ENCODE results near the gene RNF128. TPM values are rescaled to one million over a fixed set of nuclear protein-coding genes. Genes with fewer than 3 reads are reported as not detected.

Gene RNF128
- polyA plus RNA-seq, 1 of the 3 experiments (the other 2 are of a cell fraction) = not detected

GRCh38 chrX:106748377-106748776 is 21.9 kb downstream of the RNF128 start:
- H3K79me2 ChIP-seq (ENCODE audit: insufficient read depth) = no peaks in the 10 kb centered on the region
- no peaks in the 10 kb centered on the region for H3K4me1 ChIP-seq (ENCODE audit: control insufficient read depth in 1 of 2, insufficient read depth in 2 of 2, low read depth in 1 of 2, low read length in 1 of 2)
- no peaks in the 10 kb centered on the region for H3K9me2 ChIP-seq
- H3F3A ChIP-seq (replicated peaks; ENCODE audit: insufficient read depth) = no peaks in the 10 kb centered on the region
- ChIA-PET POLR2A (no interaction called here), CTCF (no interaction called here)
- no peaks in the 10 kb centered on the region for H3K9me3 ChIP-seq
- H2AFZ ChIP-seq (ENCODE audit: low read depth) = no peak overlapping the region
- H3K27ac ChIP-seq (ENCODE audit: low read depth in 2 of 2, low read length in 1 of 2) = no peak overlapping the region
- no peaks in the 10 kb centered on the region for H4K20me1 ChIP-seq (ENCODE audit: insufficient read depth)
- no peaks in the 10 kb centered on the region for H3K27me3 ChIP-seq (ENCODE audit: insufficient read depth)
- TF ChIP-seq RXRA (IDR thresholded peaks at IDR 0.05; ENCODE audit: borderline replicate concordance, low read depth) (no peak), TEAD4 (IDR thresholded peaks at IDR 0.05; ENCODE audit: borderline replicate concordance, insufficient read depth) (no peak), GATA2 (CRISPR knock-in tag; IDR thresholded peaks at IDR 0.05) (no peak), RAD21 (IDR thresholded peaks at IDR 0.05; ENCODE audit: low read length) (no peak), EP300 (IDR thresholded peaks at IDR 0.05; ENCODE audit: borderline replicate concordance in 1 of 2, low read depth in 1 of 2, low read length in 1 of 2) (no peak), FOXM1 (IDR thresholded peaks at IDR 0.05; ENCODE audit: low read depth) (no peak), JUND (IDR thresholded peaks at IDR 0.05) (no peak), RCOR1 (IDR thresholded peaks at IDR 0.05; ENCODE audit: low read length) (no peak), NFIC (IDR thresholded peaks at IDR 0.05; ENCODE audit: borderline replicate concordance) (no peak), EZH2phosphoT487 (IDR thresholded peaks at IDR 0.05; ENCODE audit: borderline replicate concordance, low read depth) (no peak), MXI1 (IDR thresholded peaks at IDR 0.05; ENCODE audit: low read depth, low read length) (no peak)
- TF ChIP-seq, protein P1, sequence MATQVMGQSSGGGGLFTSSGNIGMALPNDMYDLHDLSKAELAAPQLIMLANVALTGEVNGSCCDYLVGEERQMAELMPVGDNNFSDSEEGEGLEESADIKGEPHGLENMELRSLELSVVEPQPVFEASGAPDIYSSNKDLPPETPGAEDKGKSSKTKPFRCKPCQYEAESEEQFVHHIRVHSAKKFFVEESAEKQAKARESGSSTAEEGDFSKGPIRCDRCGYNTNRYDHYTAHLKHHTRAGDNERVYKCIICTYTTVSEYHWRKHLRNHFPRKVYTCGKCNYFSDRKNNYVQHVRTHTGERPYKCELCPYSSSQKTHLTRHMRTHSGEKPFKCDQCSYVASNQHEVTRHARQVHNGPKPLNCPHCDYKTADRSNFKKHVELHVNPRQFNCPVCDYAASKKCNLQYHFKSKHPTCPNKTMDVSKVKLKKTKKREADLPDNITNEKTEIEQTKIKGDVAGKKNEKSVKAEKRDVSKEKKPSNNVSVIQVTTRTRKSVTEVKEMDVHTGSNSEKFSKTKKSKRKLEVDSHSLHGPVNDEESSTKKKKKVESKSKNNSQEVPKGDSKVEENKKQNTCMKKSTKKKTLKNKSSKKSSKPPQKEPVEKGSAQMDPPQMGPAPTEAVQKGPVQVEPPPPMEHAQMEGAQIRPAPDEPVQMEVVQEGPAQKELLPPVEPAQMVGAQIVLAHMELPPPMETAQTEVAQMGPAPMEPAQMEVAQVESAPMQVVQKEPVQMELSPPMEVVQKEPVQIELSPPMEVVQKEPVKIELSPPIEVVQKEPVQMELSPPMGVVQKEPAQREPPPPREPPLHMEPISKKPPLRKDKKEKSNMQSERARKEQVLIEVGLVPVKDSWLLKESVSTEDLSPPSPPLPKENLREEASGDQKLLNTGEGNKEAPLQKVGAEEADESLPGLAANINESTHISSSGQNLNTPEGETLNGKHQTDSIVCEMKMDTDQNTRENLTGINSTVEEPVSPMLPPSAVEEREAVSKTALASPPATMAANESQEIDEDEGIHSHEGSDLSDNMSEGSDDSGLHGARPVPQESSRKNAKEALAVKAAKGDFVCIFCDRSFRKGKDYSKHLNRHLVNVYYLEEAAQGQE (IDR thresholded peaks at IDR 0.05; ENCODE audit: low read depth, low read length) = no peak
- TF ChIP-seq, protein P2, sequence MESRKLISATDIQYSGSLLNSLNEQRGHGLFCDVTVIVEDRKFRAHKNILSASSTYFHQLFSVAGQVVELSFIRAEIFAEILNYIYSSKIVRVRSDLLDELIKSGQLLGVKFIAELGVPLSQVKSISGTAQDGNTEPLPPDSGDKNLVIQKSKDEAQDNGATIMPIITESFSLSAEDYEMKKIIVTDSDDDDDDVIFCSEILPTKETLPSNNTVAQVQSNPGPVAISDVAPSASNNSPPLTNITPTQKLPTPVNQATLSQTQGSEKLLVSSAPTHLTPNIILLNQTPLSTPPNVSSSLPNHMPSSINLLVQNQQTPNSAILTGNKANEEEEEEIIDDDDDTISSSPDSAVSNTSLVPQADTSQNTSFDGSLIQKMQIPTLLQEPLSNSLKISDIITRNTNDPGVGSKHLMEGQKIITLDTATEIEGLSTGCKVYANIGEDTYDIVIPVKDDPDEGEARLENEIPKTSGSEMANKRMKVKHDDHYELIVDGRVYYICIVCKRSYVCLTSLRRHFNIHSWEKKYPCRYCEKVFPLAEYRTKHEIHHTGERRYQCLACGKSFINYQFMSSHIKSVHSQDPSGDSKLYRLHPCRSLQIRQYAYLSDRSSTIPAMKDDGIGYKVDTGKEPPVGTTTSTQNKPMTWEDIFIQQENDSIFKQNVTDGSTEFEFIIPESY (IDR thresholded peaks at IDR 0.05; ENCODE audit: borderline replicate concordance, low read depth) = no peak
- no peak overlapping the region for H3K4me2 ChIP-seq
- no peak for DNase-seq
- H3K4me3 ChIP-seq (ENCODE audit: low read depth in 2 of 2, low read length in 1 of 2) = no peak overlapping the region
- H3K36me3 ChIP-seq (replicated peaks in 1 of 2; ENCODE audit: control insufficient read depth in 1 of 2, insufficient read depth in 2 of 2, low read length in 1 of 2) = no peaks in the 10 kb centered on the region
- H3K9ac ChIP-seq = no peak overlapping the region
- 39% methylated on average over 1 of the region's 1 CpG for WGBS (ENCODE audit: low lambda C conversion rate)

GRCh38 chrX:106751407-106751806 is 24.9 kb downstream of the RNF128 start:
- H3K4me3 ChIP-seq (ENCODE audit: low read depth in 2 of 2, low read length in 1 of 2) = no peak overlapping the region
- WGBS (ENCODE audit: low lambda C conversion rate) = 13% methylated on average over 3 of the region's 3 CpGs
- H3K27me3 ChIP-seq (ENCODE audit: insufficient read depth) = no peaks in the 10 kb centered on the region
- H3K9me2 ChIP-seq = no peaks in the 10 kb centered on the region
- no peaks in the 10 kb centered on the region for H4K20me1 ChIP-seq (ENCODE audit: insufficient read depth)
- H3F3A ChIP-seq (replicated peaks; ENCODE audit: insufficient read depth) = no peaks in the 10 kb centered on the region
- H3K27ac ChIP-seq (ENCODE audit: low read depth in 2 of 2, low read length in 1 of 2) = no peak overlapping the region
- ChIA-PET CTCF (interaction anchor here (1.1 kb wide), 1 partner anchor 10 kb away, joined by 3 read pairs; no protein-coding TSS in a partner anchor), POLR2A (no interaction called here)
- H2AFZ ChIP-seq (ENCODE audit: low read depth) = no peak overlapping the region
- no peak for DNase-seq
- no peak overlapping the region for H3K9ac ChIP-seq
- H3K79me2 ChIP-seq (ENCODE audit: insufficient read depth) = no peaks in the 10 kb centered on the region
- H3K4me2 ChIP-seq = no peak overlapping the region
- H3K4me1 ChIP-seq (ENCODE audit: control insufficient read depth in 1 of 2, insufficient read depth in 2 of 2, low read depth in 1 of 2, low read length in 1 of 2) = no peaks in the 10 kb centered on the region
- H3K9me3 ChIP-seq = no peaks in the 10 kb centered on the region
- no peaks in the 10 kb centered on the region for H3K36me3 ChIP-seq (replicated peaks in 1 of 2; ENCODE audit: control insufficient read depth in 1 of 2, insufficient read depth in 2 of 2, low read length in 1 of 2)
- TF ChIP-seq FOSL2 (IDR thresholded peaks at IDR 0.05; ENCODE audit: borderline replicate concordance, low read depth) (no peak), YY1 (IDR thresholded peaks at IDR 0.05; ENCODE audit: low read depth) (no peak), JUND (IDR thresholded peaks at IDR 0.05) (no peak), FOXM1 (IDR thresholded peaks at IDR 0.05; ENCODE audit: low read depth) (no peak), USF2 (IDR thresholded peaks at IDR 0.05; ENCODE audit: borderline replicate concordance, low read depth, low read length) (no peak), NRF1 (IDR thresholded peaks at IDR 0.05; ENCODE audit: low read depth, low read length) (no peak), EZH2phosphoT487 (IDR thresholded peaks at IDR 0.05; ENCODE audit: borderline replicate concordance, low read depth) (no peak), FOXJ3 (CRISPR knock-in tag; IDR thresholded peaks at IDR 0.05) (no peak)
- TF ChIP-seq, protein P2 (IDR thresholded peaks at IDR 0.05; ENCODE audit: borderline replicate concordance, low read depth) = no peak
